HepG2 (cell line): Measurements from ENCODE around the gene PLSCR1.

Experiments
- CEBPG ChIP-seq: IDR thresholded peaks from 2 replicates; pipeline ENCODE4 v1.6.1; 2016
- HMG20A ChIP-seq: IDR thresholded peaks from 2 replicates; pipeline ENCODE4 v1.6.1; 2016; ENCODE audit warnings: borderline replicate concordance
- TF ChIP-seq, protein P1 (sequence below): sonication (generic); formaldehyde crosslinking; conservative IDR thresholded peaks from 2 replicates; pipeline ENCODE4 v1.8.1; 2023; ENCODE audit warnings: missing genetic modification reagents

DNA sequence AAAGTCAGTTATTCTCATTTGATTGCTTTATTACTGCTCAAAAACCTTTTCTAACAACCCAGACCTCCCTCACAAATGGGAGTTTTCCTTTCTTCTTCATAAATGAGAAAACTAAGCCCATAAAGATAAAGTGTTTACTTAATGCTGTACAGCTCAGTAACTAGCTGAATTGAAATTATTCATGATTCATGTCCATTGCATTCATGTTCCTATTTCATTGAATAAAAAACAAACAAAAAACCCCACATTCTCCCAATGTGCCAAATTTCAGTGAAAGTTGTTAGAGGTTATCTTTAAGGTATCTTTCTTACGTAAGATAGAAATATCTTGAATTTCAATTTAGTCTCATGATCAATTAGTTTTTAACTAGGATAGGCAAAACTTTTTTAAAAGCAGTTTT, 77.8 kb downstream of the PLSCR1 start:
- TF ChIP-seq HMG20A (CRISPR knock-in tag) (no peak), CEBPG (CRISPR knock-in tag) (no peak)
- TF ChIP-seq, protein P1, sequence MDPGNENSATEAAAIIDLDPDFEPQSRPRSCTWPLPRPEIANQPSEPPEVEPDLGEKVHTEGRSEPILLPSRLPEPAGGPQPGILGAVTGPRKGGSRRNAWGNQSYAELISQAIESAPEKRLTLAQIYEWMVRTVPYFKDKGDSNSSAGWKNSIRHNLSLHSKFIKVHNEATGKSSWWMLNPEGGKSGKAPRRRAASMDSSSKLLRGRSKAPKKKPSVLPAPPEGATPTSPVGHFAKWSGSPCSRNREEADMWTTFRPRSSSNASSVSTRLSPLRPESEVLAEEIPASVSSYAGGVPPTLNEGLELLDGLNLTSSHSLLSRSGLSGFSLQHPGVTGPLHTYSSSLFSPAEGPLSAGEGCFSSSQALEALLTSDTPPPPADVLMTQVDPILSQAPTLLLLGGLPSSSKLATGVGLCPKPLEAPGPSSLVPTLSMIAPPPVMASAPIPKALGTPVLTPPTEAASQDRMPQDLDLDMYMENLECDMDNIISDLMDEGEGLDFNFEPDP = no peak
